NCI-H1105 treated with DMSO at 0.1 percent for 48 hours (cell line): Measurements from ENCODE around the gene HNF1B.
A peak's percentile ranks its signal among the peaks of the same experiment; 100 is the strongest.

Source experiments
- DNase-seq: peaks from one replicate; lab custom pipeline; 2025; lab: John Stamatoyannopoulos, UW

The HNF1B gene

GRCh38 chr17:37735165-37735564 is 9.7 kb downstream of the HNF1B start:
- no peak for DNase-seq

GRCh38 chr17:37732316-37732715 is 12.5 kb downstream of the HNF1B start:
- no peak for DNase-seq

GRCh38 chr17:37731056-37731455 is 13.8 kb downstream of the HNF1B start:
- no peak for DNase-seq

GRCh38 chr17:37729905-37730304 is 15.0 kb downstream of the HNF1B start:
- DNase-seq = no peak

- DNase-seq = no peak
Observed at GRCh38 chr17:37726891-37727675, 17.8 kb downstream of the HNF1B start.

GRCh38 chr17:37726248-37726647 is 18.6 kb downstream of the HNF1B start:
- DNase-seq = no peak

- DNase-seq = no peak
Observed at GRCh38 chr17:37725601-37726146, 19.2 kb downstream of the HNF1B start.

GRCh38 chr17:37725021-37725595 is 19.8 kb downstream of the HNF1B start:
- DNase-seq = no peak

- no peak for DNase-seq
Observed at GRCh38 chr17:37720989-37721388, 23.9 kb downstream of the HNF1B start.

- no peak for DNase-seq
Observed at GRCh38 chr17:37719866-37720265, 25.0 kb downstream of the HNF1B start.

GRCh38 chr17:37718324-37719048 is 26.4 kb downstream of the HNF1B start:
- no peak for DNase-seq

- DNase-seq = no peak
Observed at GRCh38 chr17:37717627-37718323, 27.1 kb downstream of the HNF1B start.

- no peak for DNase-seq
Observed at GRCh38 chr17:37714897-37715296, 30.0 kb downstream of the HNF1B start.

- no peak for DNase-seq
Observed at GRCh38 chr17:37713624-37714023, 31.2 kb downstream of the HNF1B start.

- DNase-seq = peak; percentile 13
Observed at GRCh38 chr17:37713028-37713431, 31.8 kb downstream of the HNF1B start.

GRCh38 chr17:37711113-37711512 is 33.7 kb downstream of the HNF1B start:
- DNase-seq = no peak

GRCh38 chr17:37710344-37710886 is 34.4 kb downstream of the HNF1B start:
- DNase-seq = peak; percentile 78

GRCh38 chr17:37708616-37709212 is 36.1 kb downstream of the HNF1B start:
- DNase-seq = no peak

GRCh38 chr17:37708008-37708615 is 36.7 kb downstream of the HNF1B start:
- no peak for DNase-seq

GRCh38 chr17:37706446-37706845 is 38.4 kb downstream of the HNF1B start:
- DNase-seq = no peak

GRCh38 chr17:37702598-37702997 is 42.3 kb downstream of the HNF1B start:
- no peak for DNase-seq
